Adipocyte (in vitro differentiated cells): Measurements from ENCODE around the gene MYRF.

ENCODE experiments used
- DNase-seq: peaks from one replicate; pipeline ENCODE4 v3.0.0-alpha.2; 2015; ENCODE audit warnings: low read depth
- H3K27me3 ChIP-seq: replicated peaks from 2 replicates; pipeline ENCODE4 v1.7.0; 2013; ENCODE audit warnings: mild to moderate bottlenecking, low read length, moderate library complexity; ENCODE audit not compliant: control insufficient read depth, insufficient read depth
- H3K36me3 ChIP-seq: 2 replicates; pipeline ENCODE4 v1.7.0; 2013; ENCODE audit warnings: low read length, mild to moderate bottlenecking, moderate library complexity; ENCODE audit not compliant: control insufficient read depth, insufficient read depth, severe bottlenecking
- H3K4me1 ChIP-seq: 2 replicates; pipeline ENCODE4 v1.7.0; 2013; ENCODE audit warnings: mild to moderate bottlenecking, low read length, moderate library complexity; ENCODE audit not compliant: control insufficient read depth, insufficient read depth
- H3K4me3 ChIP-seq: 2 replicates; pipeline ENCODE4 v1.7.0; 2013; ENCODE audit warnings: mild to moderate bottlenecking, low read length, moderate library complexity
- H3K9ac ChIP-seq: 2 replicates; pipeline ENCODE4 v1.7.0; 2013; ENCODE audit warnings: mild to moderate bottlenecking, low read length, moderate library complexity
- H3K9me3 ChIP-seq: 2 replicates; pipeline ENCODE4 v1.7.0; 2013; ENCODE audit warnings: mild to moderate bottlenecking, low read length, moderate library complexity; ENCODE audit not compliant: control insufficient read depth

The MYRF gene

DNA sequence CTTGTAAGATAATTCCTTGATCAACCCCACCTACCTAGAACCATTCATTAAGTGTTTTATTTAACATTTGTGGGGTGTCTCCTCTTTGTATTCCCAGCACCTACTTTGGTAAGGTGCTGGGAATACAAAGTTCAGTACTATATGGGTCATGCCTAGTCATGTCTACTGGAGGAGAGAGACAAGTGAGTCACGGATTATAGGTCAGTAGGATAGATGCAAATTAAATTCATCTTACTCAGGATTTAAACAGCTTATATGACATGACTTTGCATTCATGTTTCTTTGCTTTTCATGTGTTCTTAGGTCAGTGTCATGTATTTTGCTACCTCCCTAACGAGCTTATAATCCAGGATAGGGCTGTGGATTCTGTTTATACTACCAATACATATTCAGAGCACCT lies 67.7 kb downstream of the MYRF start:
- DNase-seq: peak; percentile 50
- no peak overlapping the region for H3K4me3 ChIP-seq
- no peaks in the 10 kb centered on the region for H3K9me3 ChIP-seq
- peaks cover 38% of the 10 kb centered on the region for H3K4me1 ChIP-seq
- no peaks in the 10 kb centered on the region for H3K27me3 ChIP-seq
- no peaks in the 10 kb centered on the region for H3K36me3 ChIP-seq
- no peak overlapping the region for H3K9ac ChIP-seq

DNA sequence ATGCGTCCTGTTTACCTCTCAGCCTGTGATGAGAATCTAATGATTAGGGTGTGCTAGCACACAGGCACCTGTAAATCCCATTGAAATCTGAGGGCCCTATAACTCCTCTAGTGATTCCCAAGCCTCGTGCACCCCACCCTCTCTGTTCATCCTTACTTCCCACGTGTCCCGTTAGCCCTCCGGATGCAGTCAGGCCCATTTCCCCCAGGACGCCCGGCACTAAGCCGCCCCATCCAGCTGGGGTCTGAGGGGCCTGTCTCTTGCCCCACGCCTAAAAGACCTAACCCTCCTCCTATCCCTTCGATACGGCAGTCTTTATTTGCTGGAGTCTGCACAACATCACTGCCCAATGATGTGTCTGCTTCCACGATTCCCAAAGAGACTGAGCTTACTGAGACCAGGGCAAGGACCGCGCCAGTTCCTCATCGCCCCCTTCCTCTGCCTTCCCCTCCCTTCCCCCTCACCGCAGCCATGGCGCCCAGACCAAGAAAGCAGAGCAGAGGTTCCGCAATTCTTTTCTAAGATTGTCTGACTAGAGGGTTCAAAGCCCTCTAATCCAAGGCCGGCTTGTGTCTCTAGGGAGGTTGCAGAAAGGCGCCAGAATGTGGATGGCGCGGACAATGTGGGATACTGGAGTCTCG lies 74.6 kb downstream of the MYRF start:
- H3K9ac ChIP-seq: peak overlapping the region; percentile 98
- no peaks in the 10 kb centered on the region for H3K9me3 ChIP-seq
- no peaks in the 10 kb centered on the region for H3K27me3 ChIP-seq
- DNase-seq: no peak
- H3K4me1 ChIP-seq: peaks cover 35% of the 10 kb centered on the region
- peaks cover 3% of the 10 kb centered on the region for H3K36me3 ChIP-seq
- H3K4me3 ChIP-seq: peak overlapping the region; percentile 95

DNA sequence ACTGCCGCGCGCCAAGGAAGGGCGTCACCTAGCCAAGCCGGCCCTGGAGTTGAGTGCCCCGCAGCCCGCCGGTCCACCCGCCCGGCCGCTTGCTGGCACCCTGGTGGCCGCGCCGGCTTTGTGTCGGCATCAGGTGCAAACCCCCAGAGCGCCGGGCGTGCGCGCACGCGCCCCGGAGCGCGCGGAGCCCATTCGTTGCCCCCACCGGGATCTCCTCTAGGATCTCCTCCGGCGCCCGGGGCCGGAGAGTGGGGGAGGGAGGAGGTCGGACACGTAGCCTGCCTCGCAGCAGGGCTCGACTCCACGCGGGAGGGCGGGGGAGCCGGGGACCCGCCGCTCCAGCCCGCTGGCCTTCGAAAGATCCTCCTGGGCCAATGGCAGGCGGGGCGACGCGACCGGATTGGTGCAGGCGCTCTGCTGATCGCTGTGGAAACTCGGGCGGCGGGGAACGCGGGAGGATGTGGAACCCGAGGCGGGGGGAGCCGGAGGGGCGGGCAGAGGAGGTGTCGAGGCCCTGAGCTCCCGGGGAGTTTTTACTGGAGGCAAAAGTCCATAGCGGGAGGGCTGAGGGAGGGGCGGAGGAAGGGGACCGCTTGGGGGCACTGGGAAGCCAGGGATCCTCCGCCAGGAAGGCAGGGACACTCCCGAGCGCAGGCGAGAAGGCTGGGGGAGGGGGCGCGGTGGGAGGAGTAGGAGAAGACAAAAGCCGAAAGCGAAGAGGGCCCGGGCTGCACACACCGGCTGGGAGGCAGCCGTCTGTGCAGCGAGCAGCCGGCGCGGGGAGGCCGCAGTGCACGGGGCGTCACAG lies 75.3 kb downstream of the MYRF start, which contains the start of gene FADS2:
FADS2 (plus strand) TSS at position 730 of the 808 bp plus-strand sequence. CDS start 91 bp downstream, outside the sequence.
- Histone ChIP-seq H3K36me3 (peaks cover 10% of the 10 kb centered on the region), H3K4me1 (peaks cover 36% of the 10 kb centered on the region), H3K27me3 (no peaks in the 10 kb centered on the region), H3K9me3 (no peaks in the 10 kb centered on the region), H3K9ac (peak within 1 kb of the TSS; percentile 98), H3K4me3 (peak within 1 kb of the TSS; percentile 95)
- peak; percentile 98 for DNase-seq

GRCh38 chr11:61828379-61828628 lies 75.9 kb downstream of the MYRF start:
- H3K36me3 ChIP-seq: peaks cover 13% of the 10 kb centered on the region
- no peak for DNase-seq
- peak overlapping the region; percentile 98 for H3K9ac ChIP-seq
- peak overlapping the region; percentile 95 for H3K4me3 ChIP-seq
- H3K27me3 ChIP-seq: no peaks in the 10 kb centered on the region
- peaks cover 36% of the 10 kb centered on the region for H3K4me1 ChIP-seq
- no peaks in the 10 kb centered on the region for H3K9me3 ChIP-seq

GRCh38 chr11:61828629-61829407 lies 76.4 kb downstream of the MYRF start:
- peak; percentile 77 for DNase-seq
- Histone ChIP-seq H3K4me1 (peaks cover 40% of the 10 kb centered on the region), H3K36me3 (peaks cover 18% of the 10 kb centered on the region)

DNA sequence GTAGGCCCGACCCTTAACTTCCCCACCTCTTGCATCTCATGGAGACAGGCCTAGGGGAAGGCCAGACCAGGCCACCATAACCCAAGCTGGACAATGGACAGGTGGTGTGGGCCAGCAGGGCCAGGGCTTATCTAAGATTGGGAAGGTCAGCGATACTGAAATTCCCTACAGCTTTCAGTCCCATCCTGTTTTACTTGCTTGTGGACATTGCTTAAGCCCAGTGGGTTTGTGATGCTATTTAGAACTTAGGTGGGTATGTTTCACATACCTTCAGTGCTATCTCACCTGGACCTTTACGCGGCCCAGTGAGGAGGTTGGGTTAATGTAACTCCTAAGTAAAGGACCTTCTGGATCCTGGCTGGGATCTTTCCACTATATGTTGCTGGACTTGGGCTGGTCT lies 77.4 kb downstream of the MYRF start:
- H3K9ac ChIP-seq: peak overlapping the region; percentile 98
- no peak for DNase-seq
- peaks cover 20% of the 10 kb centered on the region for H3K36me3 ChIP-seq
- H3K9me3 ChIP-seq: no peaks in the 10 kb centered on the region
- H3K27me3 ChIP-seq: no peaks in the 10 kb centered on the region
- H3K4me1 ChIP-seq: peaks cover 49% of the 10 kb centered on the region
- peak overlapping the region; percentile 95 for H3K4me3 ChIP-seq

More at GRCh38 chr11:61828629-61829407, 76.4 kb downstream of the MYRF start:
- H3K9me3 ChIP-seq: no peaks in the 10 kb centered on the region
- no peaks in the 10 kb centered on the region for H3K27me3 ChIP-seq
- peak overlapping the region; percentile 98 for H3K9ac ChIP-seq
- H3K4me3 ChIP-seq: peak overlapping the region; percentile 95

GRCh38 chr11:61830237-61831105 lies 78.0 kb downstream of the MYRF start:
- peak overlapping the region; percentile 98 for H3K9ac ChIP-seq
- H3K27me3 ChIP-seq: no peaks in the 10 kb centered on the region
- DNase-seq: peak; percentile 78
- peak overlapping the region; percentile 95 for H3K4me3 ChIP-seq
- H3K36me3 ChIP-seq: peaks cover 20% of the 10 kb centered on the region
- H3K4me1 ChIP-seq: peaks cover 53% of the 10 kb centered on the region
- H3K9me3 ChIP-seq: no peaks in the 10 kb centered on the region

DNA sequence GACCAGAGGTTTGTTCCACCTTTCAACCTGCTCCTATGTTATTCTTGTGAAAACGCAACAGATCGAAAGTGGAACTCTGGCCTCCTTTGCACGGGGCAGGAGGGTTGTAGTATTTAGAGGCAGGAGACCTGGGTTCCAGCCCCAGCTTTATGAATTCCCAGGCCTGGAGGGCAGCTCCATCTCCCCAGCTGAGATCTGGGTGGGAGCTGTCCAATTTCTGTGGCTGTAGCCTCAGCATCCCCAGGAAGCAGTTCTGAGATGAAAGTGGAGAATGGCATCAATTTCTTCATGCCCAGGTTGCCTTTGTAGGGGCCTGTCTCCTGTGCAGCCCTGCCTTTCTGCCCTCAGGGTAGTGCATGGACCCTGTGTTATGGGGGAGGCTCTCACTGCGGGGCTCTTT lies 79.8 kb downstream of the MYRF start:
- peaks cover 24% of the 10 kb centered on the region for H3K36me3 ChIP-seq
- H3K4me1 ChIP-seq: peaks cover 49% of the 10 kb centered on the region
- no peaks in the 10 kb centered on the region for H3K27me3 ChIP-seq
- H3K9me3 ChIP-seq: no peaks in the 10 kb centered on the region
- H3K4me3 ChIP-seq: no peak overlapping the region
- DNase-seq: no peak
- no peak overlapping the region for H3K9ac ChIP-seq

- no peaks in the 10 kb centered on the region for H3K9me3 ChIP-seq
- peaks cover 29% of the 10 kb centered on the region for H3K36me3 ChIP-seq
- H3K4me1 ChIP-seq: peaks cover 47% of the 10 kb centered on the region
- no peaks in the 10 kb centered on the region for H3K27me3 ChIP-seq
- no peak overlapping the region for H3K9ac ChIP-seq
- DNase-seq: no peak
- no peak overlapping the region for H3K4me3 ChIP-seq
These were observed 80.3 kb downstream of the MYRF start for GRCh38 chr11:61832754-61833153.

DNA sequence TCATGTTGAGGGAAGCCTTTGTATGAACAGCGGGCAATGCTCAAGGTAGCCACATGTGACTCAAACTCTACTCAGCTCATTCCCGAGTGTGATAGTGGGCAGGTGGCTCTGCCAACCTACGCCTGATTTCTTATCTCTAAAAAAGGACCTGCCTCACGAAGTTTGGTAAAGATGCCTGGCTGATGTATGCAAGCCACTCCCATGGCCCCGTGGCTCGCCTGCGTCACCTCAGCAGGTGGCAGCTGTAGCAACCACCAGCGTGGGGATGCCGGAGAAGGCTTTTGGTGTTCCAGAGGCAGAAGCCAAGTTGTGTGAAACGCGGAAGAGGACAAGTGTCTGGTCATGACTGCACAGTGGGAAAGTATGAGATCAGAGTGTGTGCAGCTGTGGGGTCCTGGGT lies 81.0 kb downstream of the MYRF start:
- DNase-seq: no peak
- no peak overlapping the region for H3K4me3 ChIP-seq

More for the DNA sequence above, 81.0 kb downstream of the MYRF start:
- no peaks in the 10 kb centered on the region for H3K9me3 ChIP-seq
- no peaks in the 10 kb centered on the region for H3K27me3 ChIP-seq
- peaks cover 36% of the 10 kb centered on the region for H3K36me3 ChIP-seq
- peaks cover 47% of the 10 kb centered on the region for H3K4me1 ChIP-seq
- H3K9ac ChIP-seq: no peak overlapping the region
